Measurements from ENCODE around the gene USP37.
"Not testable (repeated sequence)": the region's sequence is repeated elsewhere in the genome, so short reads cannot be mapped to it uniquely, and the experiment has no call there.

Gene USP37

DNA sequence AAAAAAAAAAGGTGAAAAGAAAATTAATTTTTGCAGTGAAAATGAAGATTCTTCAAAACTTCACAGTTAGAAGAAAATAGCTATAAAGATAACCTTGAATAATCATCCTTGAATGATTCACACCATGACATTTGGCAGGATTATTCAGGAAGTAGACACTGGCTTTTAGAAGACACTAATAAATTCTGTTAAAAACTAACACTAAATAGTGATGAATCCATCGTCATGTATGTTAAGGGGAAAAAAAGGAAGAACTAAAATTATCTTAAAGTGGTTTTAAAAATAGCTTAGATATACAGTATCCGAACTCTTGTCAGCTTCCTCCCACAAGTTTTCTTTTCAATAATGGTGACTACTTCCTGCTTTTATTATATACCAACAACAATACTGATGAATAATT lies 10.2 kb downstream of the USP37 start:
- in situ Hi-C loops (cut with MboI; ENCODE audit: low sequenced_read_pairs): no loop called here

DNA sequence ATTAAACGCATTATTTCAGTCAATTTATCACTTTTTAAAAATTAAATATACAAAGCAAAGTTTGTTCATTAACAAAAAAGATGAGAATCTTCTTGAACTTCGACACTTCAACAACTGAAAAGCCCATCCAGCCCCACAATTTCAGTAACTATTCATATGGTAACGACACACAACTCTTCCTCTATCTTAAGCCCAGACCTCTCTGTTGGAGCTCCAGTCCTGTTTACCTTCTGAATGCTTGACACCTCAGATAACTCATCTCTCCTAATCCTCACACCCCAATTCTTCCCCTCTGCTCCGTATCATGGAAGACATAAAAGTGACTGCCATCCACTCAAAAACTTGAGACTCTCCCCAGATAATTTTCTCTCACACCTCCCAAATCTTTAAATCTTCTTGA lies 12.6 kb downstream of the USP37 start:
- in situ Hi-C loops (cut with MboI; ENCODE audit: low sequenced_read_pairs): no loop called here

DNA sequence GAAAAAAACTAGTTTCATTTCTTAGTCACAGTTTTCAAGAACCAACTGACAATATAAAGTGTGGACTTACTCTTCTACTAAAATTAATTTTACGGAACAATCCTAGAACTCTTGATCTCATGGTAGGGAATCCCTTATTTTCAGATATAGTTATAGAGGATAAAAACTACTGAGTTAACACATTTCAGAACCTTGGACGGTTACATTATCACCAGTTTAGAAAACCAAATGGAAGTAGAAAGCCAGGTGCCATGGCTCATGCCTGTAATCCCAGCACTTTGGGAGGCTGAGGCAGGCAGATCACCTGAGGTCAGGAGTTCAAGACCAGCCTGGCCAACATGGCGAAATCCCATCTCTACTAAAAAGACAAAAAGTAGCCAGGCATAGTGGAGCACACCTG lies 13.9 kb downstream of the USP37 start:
- in situ Hi-C loops (cut with MboI; ENCODE audit: low sequenced_read_pairs): not testable (repeated sequence)

DNA sequence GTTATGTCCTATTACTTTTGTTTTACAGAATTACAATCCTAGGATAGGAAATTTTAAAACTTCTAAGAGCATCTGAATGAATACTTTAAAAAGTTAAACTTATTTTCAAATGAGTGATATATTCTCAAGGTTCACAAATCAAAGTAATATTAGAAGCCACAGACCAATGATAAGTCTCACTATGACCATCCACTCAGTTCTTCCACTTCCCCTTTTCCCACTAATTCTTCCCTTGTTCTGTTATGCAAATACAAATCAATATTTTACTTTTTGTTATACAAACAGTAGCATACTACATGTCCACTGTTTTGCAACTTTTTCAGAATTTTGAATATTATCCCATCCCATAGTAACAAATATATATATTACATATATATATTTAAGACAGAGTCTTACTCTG lies 20.2 kb downstream of the USP37 start:
- in situ Hi-C loops (cut with MboI; ENCODE audit: low sequenced_read_pairs): no loop called here

DNA sequence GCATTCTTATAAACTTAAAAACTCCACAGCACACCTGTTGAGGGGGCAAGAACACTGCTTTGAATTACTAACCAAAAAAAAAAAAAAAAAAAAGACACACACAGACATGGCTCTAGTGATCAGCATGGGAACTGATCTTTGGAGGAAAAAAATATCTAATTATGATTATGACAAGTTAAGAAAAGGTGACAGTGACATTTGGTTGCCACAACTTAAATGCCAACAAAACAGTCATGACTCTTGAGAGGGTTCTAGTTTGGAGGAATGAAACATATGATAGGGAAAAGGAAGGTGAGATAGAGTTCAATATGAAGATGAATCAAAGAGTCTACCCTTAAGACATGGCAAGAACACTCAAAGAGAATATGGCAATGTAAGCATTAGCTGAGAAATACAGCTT lies 20.6 kb downstream of the USP37 start:
- in situ Hi-C loops (cut with MboI; ENCODE audit: low sequenced_read_pairs): no loop called here

DNA sequence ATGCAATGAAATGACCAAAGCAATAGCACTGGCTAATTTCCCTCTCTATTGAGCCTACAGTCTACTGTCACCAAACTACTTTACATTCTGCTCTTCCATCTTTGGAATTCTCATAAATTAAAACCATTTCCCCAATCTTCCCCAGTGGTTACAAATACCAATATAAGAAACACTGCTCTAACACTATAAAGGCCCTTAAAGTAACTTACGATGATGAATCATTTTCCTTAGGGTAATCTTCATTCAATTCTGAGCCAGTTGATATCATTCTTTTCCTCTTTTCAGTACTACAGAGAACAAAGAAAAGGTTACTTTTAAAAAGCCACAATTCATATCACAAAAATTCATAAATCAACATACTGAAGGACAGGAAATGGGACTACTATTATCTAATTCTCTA lies 22.1 kb downstream of the USP37 start:
- in situ Hi-C loops (cut with MboI; ENCODE audit: low sequenced_read_pairs): no loop called here

DNA sequence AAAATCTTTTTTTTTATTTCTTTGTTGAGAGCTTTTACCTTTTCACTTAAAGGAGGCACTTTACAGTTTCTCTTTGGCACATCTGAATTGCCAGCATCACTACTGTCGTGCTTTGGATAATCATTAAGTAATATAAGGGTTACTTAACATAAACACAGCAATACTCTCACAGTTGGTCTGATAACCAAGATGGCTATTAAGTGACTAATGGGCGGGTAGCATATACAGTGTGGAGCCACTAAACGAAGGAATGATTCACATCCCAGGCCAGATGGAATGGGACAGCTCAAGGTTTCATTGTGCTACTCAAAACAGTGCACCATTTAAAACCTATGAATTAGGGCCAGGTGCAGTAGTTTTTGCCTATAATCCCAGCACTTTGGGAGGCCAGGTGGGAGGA lies 28.1 kb downstream of the USP37 start:
- in situ Hi-C loops (cut with MboI; ENCODE audit: low sequenced_read_pairs): no loop called here

DNA sequence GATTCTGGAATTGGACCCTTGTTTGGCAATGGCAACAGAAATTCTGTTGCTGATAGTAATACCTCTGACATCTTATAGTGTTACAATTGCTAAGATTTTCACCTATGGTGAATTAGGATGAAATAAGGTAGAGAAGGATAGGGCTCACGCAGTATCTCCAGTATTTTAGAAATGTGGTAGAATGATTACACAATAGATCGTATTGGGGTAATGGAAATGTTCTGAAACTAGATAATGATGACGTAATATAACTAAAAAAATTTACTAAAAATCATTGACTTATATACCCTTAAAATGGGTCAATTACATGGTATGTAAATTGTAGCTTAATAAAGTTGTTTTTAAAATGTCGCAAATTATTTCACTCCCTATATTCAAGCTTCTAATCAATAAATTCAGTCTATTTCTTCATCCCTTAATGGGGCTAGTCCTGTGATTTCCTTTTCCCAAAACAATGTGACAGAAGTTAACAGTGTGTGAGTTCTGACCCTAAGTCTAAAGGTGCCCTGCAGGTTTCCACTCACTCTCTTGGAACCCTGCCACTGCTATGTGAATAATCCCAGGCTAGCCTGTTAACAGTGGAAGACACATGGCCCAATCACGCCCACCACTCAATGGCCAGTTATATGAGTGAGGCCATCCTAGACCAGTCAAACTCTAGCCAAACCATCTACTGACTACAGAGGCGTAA lies 31.2 kb downstream of the USP37 start:
- in situ Hi-C loops (cut with MboI; ENCODE audit: low sequenced_read_pairs): no loop called here

DNA sequence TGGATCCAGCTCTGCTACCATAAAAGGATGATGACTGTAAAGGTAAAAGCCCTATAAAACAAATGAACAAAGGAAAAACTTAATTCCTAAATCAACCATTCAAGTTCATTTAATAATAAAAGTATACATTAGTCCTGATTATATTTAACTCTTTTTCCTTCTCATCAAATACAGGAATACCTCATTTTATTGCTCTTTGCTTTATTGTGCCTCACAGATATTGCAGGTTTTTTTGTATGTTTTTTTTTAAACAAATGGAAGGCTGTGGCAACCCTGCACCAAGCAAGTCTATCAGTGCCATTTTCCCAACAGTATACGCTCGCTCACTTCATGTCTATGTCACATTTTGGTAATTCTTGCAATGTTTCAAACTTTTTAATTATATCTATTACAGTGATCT lies 38.2 kb downstream of the USP37 start:
- in situ Hi-C loops (cut with MboI; ENCODE audit: low sequenced_read_pairs): no loop called here

DNA sequence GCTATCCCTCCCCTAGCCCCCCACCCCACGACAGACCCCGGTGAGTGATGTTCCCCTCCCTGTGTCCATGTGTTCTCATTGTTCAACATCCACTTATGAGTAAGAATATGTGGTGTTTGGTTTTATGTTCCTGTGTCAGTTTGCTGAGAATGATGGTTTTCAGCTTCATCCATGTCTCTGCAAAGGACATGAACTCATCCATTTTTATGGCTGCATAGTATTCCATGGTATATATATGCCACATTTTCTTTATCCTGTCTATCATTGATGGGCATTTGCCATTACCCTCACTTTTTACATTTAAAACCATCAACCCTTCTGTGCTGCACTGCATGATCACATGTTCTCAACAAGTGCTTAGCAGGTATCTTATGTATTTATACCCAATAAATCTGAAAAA lies 39.7 kb downstream of the USP37 start:
- in situ Hi-C loops (cut with MboI; ENCODE audit: low sequenced_read_pairs): not testable (repeated sequence)

DNA sequence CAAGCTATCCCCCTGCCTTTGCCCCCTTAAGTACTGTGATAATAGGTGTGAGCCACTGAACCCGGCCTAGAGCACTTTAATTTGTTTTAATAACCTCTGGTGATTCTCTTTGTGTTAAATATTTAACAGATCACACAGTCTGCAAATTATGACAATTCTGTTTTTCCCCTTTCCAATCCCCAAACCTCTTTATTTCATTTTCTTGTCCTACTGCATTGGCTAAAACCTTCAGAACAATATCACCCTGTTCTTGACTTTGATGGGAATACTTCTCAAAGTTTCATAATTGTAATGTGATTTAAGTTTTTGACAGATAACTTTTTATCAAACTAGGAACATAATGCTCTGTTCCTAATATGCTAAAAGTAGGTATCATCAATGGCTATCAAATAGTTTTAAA lies 44.5 kb downstream of the USP37 start:
- in situ Hi-C loops (cut with MboI; ENCODE audit: low sequenced_read_pairs): no loop called here

DNA sequence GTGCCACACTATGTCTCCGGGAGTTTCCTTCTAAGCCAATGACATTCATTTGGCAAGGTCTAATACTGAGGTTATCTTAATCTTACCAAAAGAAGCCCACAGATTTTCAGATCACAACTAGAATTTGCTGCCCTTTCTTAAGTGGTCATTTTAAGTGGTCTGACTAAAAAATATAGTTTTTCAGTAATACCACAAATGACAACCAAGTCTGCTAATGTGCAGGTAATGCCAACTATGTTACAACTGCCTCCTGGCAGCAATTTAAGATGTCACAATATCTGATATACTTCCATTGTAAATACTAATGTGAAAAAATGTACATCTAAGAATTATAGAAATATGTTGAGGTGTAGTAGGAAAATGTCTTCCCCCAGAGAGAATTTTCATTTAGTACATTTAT lies 49.3 kb downstream of the USP37 start:
- in situ Hi-C loops (cut with MboI; ENCODE audit: low sequenced_read_pairs): no loop called here

DNA sequence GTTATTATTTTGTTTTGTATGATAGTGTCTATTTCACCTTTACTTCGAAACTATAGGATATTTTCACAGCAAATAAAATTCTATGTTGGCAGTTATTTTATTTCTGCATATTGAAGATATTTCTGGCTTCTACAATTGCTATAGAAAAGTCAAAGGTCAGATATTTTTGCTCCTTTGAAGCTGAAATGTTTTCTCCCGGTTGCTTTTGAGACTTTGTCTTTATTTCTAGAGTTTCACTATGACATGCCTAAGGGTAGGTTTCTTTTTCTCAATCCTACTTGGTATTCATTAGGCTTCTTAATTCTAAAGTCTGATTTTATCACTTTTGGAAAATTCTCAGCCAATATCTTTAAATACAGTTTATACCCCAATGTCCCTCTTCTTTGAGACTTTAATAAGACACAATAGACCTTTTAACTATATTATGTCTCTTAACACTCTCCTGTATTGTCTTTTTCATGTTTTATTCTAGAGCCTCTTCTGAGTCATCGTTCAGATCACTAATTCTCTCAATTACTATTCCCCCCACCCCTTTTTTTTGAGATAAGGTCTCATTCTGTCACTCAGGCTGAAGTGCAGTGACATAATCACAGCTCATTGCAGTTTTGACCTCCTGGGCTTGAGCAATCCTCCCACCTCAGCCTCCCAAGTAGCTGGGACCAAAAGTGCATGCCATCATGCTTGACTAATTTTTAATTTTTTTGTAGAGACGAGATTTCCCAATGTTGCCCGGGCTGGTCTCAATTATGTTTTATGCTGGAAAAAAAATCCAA lies 50.5 kb downstream of the USP37 start:
- in situ Hi-C loops (cut with MboI; ENCODE audit: low sequenced_read_pairs): no loop called here

DNA sequence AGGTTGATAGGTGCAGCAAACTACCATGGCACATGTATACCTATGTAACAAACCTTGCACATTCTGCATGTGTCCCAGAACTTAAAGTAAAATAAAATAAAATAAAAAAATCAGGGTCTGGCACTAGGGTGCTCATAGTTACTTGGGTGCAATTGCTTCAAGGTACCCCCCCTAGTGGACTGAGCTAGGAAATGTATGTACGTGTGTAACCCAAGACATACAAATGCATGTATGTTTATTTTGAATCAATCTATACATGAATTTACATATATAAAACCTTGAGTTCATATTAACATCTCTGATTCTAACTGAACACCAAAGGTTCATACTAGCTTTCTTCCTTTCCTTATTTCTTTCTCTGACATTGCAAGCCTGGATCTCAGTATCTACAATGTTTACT lies 51.5 kb downstream of the USP37 start:
- in situ Hi-C loops (cut with MboI; ENCODE audit: low sequenced_read_pairs): no loop called here

DNA sequence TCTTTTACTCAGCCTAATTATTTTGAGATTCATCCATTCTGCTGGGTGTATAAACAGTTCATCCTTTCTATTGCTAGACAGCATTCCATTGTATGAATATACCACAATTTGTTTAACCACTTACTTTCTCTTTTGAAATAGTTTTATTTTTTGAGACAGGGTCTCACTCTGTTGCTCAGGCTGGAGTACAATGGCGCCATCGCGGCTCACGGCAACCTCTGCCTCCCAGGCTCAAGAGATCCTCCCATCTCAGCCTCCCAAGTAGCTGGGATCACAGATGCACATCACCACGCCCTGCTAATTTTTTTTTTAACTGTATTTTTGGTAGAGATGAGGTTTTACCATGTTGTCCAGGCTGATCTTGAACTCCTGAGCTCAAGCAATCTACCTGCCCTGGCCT lies 54.5 kb downstream of the USP37 start:
- in situ Hi-C loops (cut with MboI; ENCODE audit: low sequenced_read_pairs): no loop called here

DNA sequence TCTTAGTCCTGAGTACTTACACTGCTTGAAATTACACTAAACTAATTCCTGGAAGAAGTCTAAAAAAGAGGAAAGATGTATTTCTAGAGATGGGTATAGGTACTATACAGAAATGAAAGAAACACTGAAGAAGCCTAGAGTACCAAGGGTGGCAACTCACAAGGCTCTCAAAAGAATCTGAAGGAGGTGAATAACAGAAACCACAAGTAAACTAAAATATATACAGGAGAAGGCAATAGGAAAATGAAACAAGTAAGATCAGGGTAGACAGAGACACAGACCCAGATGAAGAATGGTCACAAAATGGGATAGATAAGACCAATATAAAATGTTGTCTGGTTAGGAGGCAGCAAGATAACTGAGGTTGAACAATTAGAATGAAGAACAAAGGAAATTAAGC lies 59.9 kb downstream of the USP37 start:
- in situ Hi-C loops (cut with MboI; ENCODE audit: low sequenced_read_pairs): no loop called here

DNA sequence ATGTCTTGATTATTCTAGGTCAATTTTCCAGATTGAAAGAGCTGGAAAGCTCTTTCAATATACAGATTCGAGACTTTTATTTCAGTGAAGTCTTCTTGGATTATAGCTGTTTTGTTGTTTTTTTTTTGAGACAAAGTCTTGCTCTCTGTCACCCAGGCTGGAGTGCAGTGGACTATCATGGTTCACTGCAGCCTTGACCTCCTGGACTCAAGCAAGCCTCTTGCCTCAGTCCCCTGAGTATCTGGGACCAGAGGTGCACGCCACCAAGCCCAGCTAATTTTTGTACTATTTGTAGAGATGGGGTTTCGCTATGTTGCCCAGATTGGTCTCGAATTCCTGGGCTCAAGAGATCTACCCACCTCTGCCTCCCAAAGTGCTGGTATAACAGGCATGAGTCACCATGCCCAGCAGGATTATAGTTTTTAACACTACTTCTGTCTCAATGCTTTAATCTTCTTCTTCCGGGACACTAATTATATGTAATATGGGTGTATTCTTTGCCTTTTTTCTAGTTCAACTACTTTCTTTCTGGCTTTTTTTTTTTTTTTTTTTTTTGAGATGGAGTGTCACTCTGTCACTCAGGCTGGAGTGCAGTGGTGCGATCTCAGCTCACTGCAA lies 62.3 kb downstream of the USP37 start:
- in situ Hi-C loops (cut with MboI; ENCODE audit: low sequenced_read_pairs): no loop called here

DNA sequence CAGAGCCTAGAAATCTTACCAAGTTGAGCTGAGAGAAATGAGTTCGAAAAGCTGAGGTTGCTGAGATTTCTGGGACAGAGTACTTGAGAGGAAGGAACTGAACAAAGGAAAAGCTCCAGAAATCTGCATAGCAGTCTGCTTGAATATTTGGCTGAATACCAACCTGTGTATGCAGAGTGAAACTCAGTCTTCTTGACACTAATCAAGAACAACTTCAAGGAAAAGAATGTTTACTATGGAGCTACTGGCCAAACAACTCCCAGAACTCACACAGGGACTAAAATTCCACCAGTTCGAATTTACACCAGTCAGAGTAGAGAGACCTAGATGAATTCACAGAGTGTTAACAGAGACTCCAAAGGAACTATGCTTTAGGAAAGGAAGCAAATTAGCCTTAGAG lies 66.5 kb downstream of the USP37 start:
- in situ Hi-C loops (cut with MboI; ENCODE audit: low sequenced_read_pairs): no loop called here

DNA sequence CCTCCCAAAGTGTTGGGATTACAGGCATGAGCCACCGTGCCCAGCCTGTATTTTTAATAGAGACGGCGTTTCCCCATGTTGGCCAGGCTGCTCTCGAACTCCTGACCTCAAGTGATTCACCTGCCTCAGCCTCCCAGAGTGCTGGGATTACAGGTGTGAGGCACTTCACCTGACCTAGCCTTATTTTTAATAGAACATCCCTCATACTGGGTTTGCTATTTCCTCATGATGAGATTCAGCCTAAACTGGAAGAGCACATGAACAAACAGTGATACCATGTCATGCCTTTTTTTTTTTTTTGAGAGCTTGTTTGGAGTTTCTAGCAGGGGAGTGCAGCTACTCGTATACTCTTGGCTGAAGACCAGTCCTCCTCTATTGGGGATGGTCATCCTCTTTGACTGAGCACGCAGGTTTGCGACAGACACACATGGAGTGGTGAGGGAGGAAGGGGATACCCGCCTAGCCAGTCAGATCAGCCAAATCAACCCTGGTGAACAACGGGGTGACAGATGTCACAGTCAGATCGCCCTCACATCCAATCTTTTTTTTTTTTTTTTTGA lies 67.6 kb downstream of the USP37 start:
- in situ Hi-C loops (cut with MboI; ENCODE audit: low sequenced_read_pairs): no loop called here

DNA sequence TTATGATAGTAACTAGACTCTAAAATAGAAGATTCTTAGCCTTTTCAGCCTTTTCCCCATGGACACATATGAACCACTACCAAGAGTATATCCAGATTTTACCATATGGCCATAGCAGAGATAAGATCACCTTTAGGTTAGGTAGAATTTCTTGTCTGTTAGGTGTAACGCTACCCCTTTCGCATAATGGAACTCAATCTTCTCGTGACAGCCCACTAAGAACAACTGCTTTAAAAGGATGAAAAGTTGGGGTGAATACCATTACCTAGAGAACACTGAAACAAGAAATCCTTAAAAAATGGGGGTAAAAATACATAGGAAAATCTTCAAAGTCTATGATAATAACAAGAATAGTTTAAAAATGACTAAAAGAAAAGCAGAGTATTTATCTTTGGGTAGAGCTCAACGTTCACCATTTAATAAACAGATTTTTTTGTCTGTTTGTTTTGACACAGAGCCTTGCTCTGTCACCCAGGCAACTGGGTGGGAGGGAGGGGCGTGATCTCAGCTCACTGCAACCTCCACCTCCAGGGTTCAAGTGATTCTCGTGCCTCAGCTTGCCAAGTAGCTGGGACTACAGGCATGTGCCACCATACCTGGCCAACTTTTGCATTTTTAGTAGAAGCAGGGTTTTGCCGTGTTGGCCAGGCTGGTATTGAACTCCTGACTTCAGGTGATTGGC lies 82.0 kb downstream of the USP37 start:
- in situ Hi-C loops (cut with MboI; ENCODE audit: low sequenced_read_pairs): no loop called here

DNA sequence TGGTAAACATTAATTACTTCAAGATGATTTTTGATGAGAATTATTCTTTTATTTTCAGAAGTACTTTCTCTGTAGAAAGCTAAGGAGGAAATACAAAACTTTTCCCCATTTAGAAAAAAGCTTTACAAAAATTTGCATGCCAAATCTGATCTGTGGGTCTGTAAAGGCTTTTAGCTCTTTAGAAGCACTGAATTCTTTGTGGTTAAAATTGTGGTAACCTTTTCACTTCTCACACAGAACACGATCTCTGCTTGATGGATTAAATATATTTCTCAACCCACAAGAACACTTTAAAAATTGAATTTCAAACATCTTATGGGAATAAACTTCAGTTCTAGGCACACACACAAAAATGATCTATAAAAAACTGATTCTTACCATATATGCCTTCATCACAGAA lies 85.5 kb downstream of the USP37 start:
- in situ Hi-C loops (cut with MboI; ENCODE audit: low sequenced_read_pairs): no loop called here
